HUDEP-2 (cell line): ENCODE results near the gene TMEM132C.
"Not testable (repeated sequence)": the region's sequence is repeated elsewhere in the genome, so short reads cannot be mapped to it uniquely, and the experiment has no call there.

Source experiments
- DNase-seq, 76 experiments: peaks; one replicate each; lab custom pipeline; 2025; ENCODE audit not compliant: unreplicated experiment in 76 of 76; lab: John Stamatoyannopoulos, UW

TMEM132C gene

GRCh38 chr12:128267131-128267622 lies at the start of gene TMEM132C:
Gene TMEM132C, plus strand, starts transcription at chr12:128267170. Its CDS starts 233 bp downstream, at chr12:128267403.
- DNase-seq: no peak

GRCh38 chr12:128224226-128224625 lies 42.7 kb upstream of the TMEM132C start:
- DNase-seq: no peak

GRCh38 chr12:128228581-128228980 lies 38.4 kb upstream of the TMEM132C start:
- DNase-seq: no peak

- no peak for DNase-seq
Observed at GRCh38 chr12:128235635-128236417, 31.1 kb upstream of the TMEM132C start.

DNA sequence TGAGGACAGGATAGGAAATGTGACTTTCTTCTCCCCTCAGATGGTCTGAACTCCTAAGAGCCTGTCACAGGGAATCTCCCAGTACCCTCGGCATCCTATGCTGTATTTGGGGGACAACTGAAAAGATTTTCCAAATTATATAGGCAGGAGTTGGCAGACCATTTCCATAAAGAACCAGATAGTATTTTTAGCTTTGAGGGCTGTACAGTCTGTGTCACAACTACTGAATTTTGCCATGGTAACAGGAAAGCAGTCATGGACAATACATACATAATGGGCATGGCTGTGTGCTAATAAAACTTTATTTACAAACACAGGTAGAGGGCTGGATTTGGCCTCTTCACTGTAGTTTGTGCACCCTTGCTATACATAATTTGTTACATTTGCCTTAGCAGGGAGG lies 30.4 kb upstream of the TMEM132C start:
- DNase-seq: peak in 1 of 76 experiments; percentile 0

GRCh38 chr12:128240745-128241144 lies 26.2 kb upstream of the TMEM132C start:
- no peak for DNase-seq

DNA sequence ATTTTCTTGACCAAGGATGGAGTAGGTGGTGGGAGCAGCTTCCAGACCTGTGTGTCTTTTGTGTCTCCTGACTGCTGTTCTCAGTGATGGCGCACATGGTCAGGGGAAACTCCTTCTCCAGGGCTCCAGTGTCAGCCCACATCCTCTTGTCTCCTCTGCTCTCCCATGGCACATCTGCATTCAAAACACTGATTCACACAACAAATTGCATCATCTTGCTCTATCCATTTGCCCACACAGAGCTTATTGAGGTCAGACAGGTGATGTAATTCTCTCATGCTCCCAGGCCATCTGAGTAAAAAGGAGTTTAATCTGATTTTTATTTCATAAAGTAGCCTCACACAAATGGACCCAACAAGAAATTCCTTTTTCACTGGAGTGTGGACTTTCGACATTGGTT lies 21.8 kb upstream of the TMEM132C start:
- DNase-seq: no peak

- DNase-seq: no peak
Observed at GRCh38 chr12:128245905-128246304, 21.1 kb upstream of the TMEM132C start.

DNA sequence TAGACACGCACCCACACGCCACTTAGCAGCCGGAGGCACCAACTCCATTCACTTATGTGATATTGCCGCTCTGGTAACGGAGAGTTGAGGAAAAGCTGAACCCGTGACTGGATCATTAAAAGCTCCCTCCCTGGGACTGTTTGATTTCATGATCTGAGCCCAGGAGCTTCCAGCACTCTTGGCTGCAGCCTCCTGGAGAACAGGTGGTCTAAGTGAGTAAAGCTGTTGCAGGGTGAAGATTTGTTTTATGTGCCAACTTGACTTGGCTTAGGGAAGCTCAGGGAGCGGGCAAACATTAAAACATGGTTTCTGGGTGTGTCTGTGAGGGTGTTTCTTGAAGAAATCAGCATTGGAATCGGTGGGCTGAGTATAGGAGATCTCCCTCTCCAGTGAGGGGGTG lies 16.9 kb upstream of the TMEM132C start:
- DNase-seq: no peak

DNA sequence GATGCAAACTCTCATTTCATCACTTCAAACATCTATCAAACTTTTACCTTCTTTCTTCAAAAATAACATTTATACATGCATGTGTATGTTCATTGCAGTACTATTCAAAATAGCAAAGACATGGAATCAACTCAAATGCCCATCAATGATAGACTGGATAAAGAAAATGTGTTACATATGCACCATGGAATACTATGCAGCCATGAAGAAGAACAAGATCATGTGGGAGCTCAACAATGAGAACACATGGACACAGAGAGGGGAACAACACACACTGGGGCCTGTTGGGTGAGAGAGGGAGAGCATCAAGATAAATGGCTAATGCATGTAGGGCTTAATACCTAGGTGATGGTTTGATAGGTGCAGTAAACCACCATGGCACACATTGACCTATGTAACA lies 13.1 kb upstream of the TMEM132C start:
- not testable (repeated sequence) for DNase-seq

DNA sequence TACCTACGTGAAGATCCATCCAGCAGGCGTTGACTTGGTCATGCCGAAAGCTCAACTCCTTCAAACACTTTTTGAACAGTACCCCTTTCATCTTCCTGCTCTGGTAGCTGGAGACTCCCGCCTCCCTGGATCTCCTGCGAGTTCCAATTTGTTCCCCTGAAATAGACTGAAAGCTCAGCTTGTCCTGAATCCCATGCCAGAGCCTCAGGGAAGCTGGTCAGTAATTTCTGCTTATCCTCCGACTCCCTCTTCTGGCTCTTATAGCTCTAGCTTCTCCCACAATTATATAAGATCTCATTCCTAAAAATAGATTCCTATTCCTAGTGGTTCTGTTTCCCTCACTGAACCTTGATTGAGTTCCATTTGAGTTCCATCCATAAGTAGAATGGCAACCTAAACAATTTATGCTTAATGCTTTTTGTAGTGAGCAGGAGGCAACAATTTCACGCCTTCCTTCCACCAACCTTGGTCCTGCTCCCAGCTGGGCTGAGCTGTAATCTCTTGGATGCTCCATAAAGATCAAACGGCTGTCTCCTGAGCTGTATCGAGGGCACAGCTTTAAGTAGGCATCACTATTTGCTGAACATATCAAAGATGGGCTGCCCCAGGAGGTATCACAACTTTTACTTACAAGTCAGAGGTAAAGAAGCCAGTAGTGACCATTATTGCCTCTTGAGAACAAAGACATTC lies 8.0 kb upstream of the TMEM132C start:
- DNase-seq: no peak

- peak in 36 of 76 experiments; percentile 1 to 46 (median 20) for DNase-seq
Observed at GRCh38 chr12:128259556-128260070, 7.4 kb upstream of the TMEM132C start.

DNA sequence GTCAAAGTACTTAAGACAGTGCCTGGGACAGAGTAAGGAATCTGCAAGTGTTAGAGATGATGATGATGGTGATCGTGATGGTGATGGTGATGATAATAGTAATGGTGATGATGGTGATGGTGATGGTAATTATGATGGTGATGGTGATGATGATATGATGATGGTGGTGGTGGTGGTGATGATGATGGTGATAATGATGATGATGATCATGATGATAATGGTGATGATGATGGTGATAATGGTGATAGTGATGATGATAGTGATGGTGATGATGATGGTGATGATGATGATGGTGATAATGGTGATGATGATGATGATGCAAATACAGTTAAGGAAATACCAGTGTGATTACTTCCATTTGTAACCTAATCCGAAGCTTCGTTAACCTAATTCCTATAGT lies 5.2 kb upstream of the TMEM132C start:
- DNase-seq: no peak

- no peak for DNase-seq
Observed at GRCh38 chr12:128265566-128265965, 1.4 kb upstream of the TMEM132C start.

DNA sequence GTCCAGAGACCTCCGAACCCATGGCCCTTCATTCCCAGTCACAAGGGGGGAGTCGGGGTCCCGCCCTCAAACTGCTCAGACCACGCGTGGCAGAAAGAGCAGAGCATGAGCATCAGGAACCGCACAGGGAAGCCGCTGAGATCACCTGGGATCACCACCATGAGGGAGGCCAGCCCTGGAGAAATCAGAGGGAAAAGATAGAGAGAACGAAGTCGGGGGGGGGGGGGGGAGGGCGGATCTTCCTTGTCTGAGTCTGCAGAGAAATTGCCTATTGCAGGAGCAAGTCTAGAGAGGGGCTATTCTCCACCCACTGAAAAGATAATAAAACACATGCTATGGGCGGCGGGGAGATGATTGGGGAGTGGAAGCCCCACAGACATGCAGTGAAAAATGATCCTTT lies 884 bp upstream of the TMEM132C start:
- DNase-seq: no peak

- DNase-seq: no peak
Observed at GRCh38 chr12:128266541-128267130, 334 bp upstream of the TMEM132C start.

- DNase-seq: peak in 1 of 76 experiments; percentile 1
Observed at GRCh38 chr12:128267651-128268378, 845 bp downstream of the TMEM132C start.

GRCh38 chr12:128268379-128268995 lies 1.5 kb downstream of the TMEM132C start:
- DNase-seq: no peak

GRCh38 chr12:128269181-128269591 lies 2.2 kb downstream of the TMEM132C start:
- no peak for DNase-seq

GRCh38 chr12:128276471-128276870 lies 9.5 kb downstream of the TMEM132C start:
- DNase-seq: no peak
